OCI-LY7 (cell line): Measurements from ENCODE around the gene CBX8.

Experiments used
- EZH2phosphoT487 ChIP-seq: fragments of 200-600 bp; sonication (generic); IDR thresholded peaks from 2 replicates; pipeline ENCODE4 v1.6.1; 2018; ENCODE audit warnings: low read depth, borderline replicate concordance, mild to moderate bottlenecking, mixed run types, antibody characterized with exemption, low read length, moderate library complexity, mixed read lengths
- TF ChIP-seq, protein P1 (sequence below): fragments of 200-600 bp; sonication (generic); conservative IDR thresholded peaks from 2 replicates; pipeline ENCODE4 v1.5.1; 2014; ENCODE audit warnings: mild to moderate bottlenecking, antibody characterized with exemption, low read length, moderate library complexity, mixed read lengths

DNA sequence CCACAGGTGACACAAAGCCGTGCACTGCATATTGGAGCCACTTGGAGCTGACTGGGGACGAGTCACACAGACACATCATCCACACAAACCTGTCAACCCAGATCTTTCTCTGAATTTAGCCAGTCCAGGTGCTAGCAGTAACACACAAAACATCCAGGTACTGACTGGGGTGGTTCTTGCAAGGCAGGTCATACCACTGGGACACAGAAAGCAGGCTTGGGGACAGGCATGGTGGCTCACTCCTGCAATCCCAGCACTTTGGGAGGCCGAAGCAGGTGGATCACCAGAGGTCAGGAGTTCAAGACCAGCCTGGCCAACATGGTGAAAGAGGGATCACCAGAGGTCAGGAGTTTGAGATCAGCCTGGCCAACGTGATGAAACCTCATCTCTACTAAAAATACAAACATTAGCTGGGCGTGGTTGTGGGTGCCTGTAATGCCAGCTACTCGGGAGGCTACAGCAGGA lies 51.2 kb downstream of the CBX8 start:
- TF ChIP-seq, protein P1, sequence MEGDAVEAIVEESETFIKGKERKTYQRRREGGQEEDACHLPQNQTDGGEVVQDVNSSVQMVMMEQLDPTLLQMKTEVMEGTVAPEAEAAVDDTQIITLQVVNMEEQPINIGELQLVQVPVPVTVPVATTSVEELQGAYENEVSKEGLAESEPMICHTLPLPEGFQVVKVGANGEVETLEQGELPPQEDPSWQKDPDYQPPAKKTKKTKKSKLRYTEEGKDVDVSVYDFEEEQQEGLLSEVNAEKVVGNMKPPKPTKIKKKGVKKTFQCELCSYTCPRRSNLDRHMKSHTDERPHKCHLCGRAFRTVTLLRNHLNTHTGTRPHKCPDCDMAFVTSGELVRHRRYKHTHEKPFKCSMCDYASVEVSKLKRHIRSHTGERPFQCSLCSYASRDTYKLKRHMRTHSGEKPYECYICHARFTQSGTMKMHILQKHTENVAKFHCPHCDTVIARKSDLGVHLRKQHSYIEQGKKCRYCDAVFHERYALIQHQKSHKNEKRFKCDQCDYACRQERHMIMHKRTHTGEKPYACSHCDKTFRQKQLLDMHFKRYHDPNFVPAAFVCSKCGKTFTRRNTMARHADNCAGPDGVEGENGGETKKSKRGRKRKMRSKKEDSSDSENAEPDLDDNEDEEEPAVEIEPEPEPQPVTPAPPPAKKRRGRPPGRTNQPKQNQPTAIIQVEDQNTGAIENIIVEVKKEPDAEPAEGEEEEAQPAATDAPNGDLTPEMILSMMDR: no peak
- no peak for TF ChIP-seq EZH2phosphoT487
